CD4-positive, alpha-beta memory T cell (primary cell): Measurements from ENCODE around the gene FH. TPM values are rescaled to one million over a fixed set of nuclear protein-coding genes. Genes with fewer than 3 reads are reported as not detected.
A peak's percentile ranks its signal among the peaks of the same experiment; 100 is the strongest.

Experiments used
- CTCF ChIA-PET: fragments of 350-600 bp; sonication (Branson Sonifier 250); formaldehyde crosslinking; loops from one replicate; lab custom pipeline; 2021; ENCODE audit warnings: inconsistent platforms; ENCODE audit not compliant: partially characterized antibody; lab: Charles Lee
- POLR2A ChIA-PET: fragments of 350-600 bp; sonication (Branson Sonifier 250); formaldehyde crosslinking; loops from one replicate; lab custom pipeline; 2021; ENCODE audit not compliant: partially characterized antibody; lab: Charles Lee
- DNase-seq, 5 donors: peaks; one replicate each; pipeline versions ENCODE4 v3.0.0 to v3.0.0-alpha.2; 2020 to 2022; ENCODE audit warnings: mixed read lengths in 1 of 5
- H3K27ac ChIP-seq: one replicate; pipeline ENCODE4 v1.7.0; 2013; ENCODE audit warnings: low read depth, low read length
- H3K27me3 ChIP-seq: 2 replicates; pipeline ENCODE4 v1.7.0; 2013; ENCODE audit warnings: mild to moderate bottlenecking, low read length, moderate library complexity; ENCODE audit not compliant: insufficient read depth
- H3K36me3 ChIP-seq: 2 replicates; pipeline ENCODE4 v1.7.0; 2013; ENCODE audit warnings: mild to moderate bottlenecking, low read length, moderate library complexity; ENCODE audit not compliant: insufficient read depth
- H3K4me1 ChIP-seq: 2 replicates; pipeline ENCODE4 v1.7.0; 2013; ENCODE audit warnings: mild to moderate bottlenecking, low read length, moderate library complexity; ENCODE audit not compliant: insufficient read depth
- H3K4me3 ChIP-seq, 2 donors: one replicate each; pipeline ENCODE4 v1.7.0; 2013; ENCODE audit warnings: low read length in 2 of 2, mild to moderate bottlenecking in 1 of 2
- H3K9me3 ChIP-seq, 2 donors: one replicate each; pipeline ENCODE4 v1.7.0; 2013; ENCODE audit warnings: low read length in 2 of 2, control low read depth in 1 of 2; ENCODE audit not compliant: control insufficient read depth in 1 of 2
- H3K27ac Mint-ChIP-seq, 7 donors: one replicate each; pipeline ENCODE4 v1.8.0; 2020 to 2021; ENCODE audit warnings: mixed read lengths in 7 of 7, mild to moderate bottlenecking in 6 of 7, inconsistent platforms in 3 of 7, moderate library complexity in 3 of 7
- H3K27me3 Mint-ChIP-seq, 2 donors: one replicate each; pipeline ENCODE4 v1.8.0; 2020 to 2021; ENCODE audit warnings: mixed read lengths in 2 of 2
- H3K36me3 Mint-ChIP-seq, 2 donors: one replicate each; pipeline ENCODE4 v1.8.0; 2020 to 2021; ENCODE audit warnings: mixed read lengths in 2 of 2, inconsistent platforms in 1 of 2, mild to moderate bottlenecking in 1 of 2
- H3K4me1 Mint-ChIP-seq, 4 donors: one replicate each; pipeline ENCODE4 v1.8.0; 2020 to 2021; ENCODE audit warnings: mixed read lengths in 4 of 4, mild to moderate bottlenecking in 1 of 4
- H3K4me3 Mint-ChIP-seq, 8 donors: one replicate each; pipeline ENCODE4 v1.8.0; 2020 to 2021; ENCODE audit warnings: mixed read lengths in 8 of 8, mild to moderate bottlenecking in 7 of 8, moderate library complexity in 6 of 8, inconsistent platforms in 3 of 8
- H3K9me3 Mint-ChIP-seq, 8 donors: one replicate each; pipeline ENCODE4 v1.8.0; 2020 to 2021; ENCODE audit warnings: mixed read lengths in 8 of 8, mild to moderate bottlenecking in 5 of 8, inconsistent platforms in 3 of 8, moderate library complexity in 1 of 8
- intact Hi-C: fragments of 100-400 bp; cut with micrococcal nuclease; formaldehyde crosslinking; loops from one replicate; pipeline ENCODE4 v1.15.1; 2023
- polyA plus RNA-seq, 2 donors: library from polyadenylated mRNA; unstranded; fragments of 300-500 nt; fragmentation: Illumina TruSeq; gene quantifications; one replicate each; pipeline ENCODE4 v1.2.3, GENCODE V29; 2021
- total RNA-seq, 2 experiments: library from RNA; stranded (reverse); gene quantifications; one replicate each; pipeline ENCODE4 v1.2.3, GENCODE V29; 2021

Gene FH
- total and polyA plus RNA-seq, 4 experiments from 2014 or later, result 21.0 to 36.2 (median 28.5) TPM

GRCh38 chr1:241553886-241554592 lies 34.5 kb upstream of the FH start:
- H3K9me3 Mint-ChIP-seq, result peaks cover 0 to 5% (median 0%) of the 10 kb centered on the region in 8 donors
- peaks cover 15% of the 10 kb centered on the region for H3K4me1 ChIP-seq
- H3K27ac Mint-ChIP-seq, result peak overlapping the region in 1 of 7 donors; percentile 20
- H3K4me1 Mint-ChIP-seq, result peaks cover 13 to 22% (median 18%) of the 10 kb centered on the region in 4 donors
- H3K4me3 ChIP-seq, result no peak overlapping the region
- peaks cover 2 to 3% of the 10 kb centered on the region in 2 donors for H3K27me3 Mint-ChIP-seq
- no peaks in the 10 kb centered on the region for H3K36me3 Mint-ChIP-seq
- H3K4me3 Mint-ChIP-seq, result no peak overlapping the region
- POLR2A ChIA-PET, result no interaction called here
- no peaks in the 10 kb centered on the region for H3K9me3 ChIP-seq
- H3K36me3 ChIP-seq, result no peaks in the 10 kb centered on the region
- H3K27ac ChIP-seq, result no peak overlapping the region
- intact Hi-C loops, result loop anchor here (5.0 kb wide), 1 partner anchor 58 kb away; no protein-coding TSS in a partner anchor
- CTCF ChIA-PET, result interaction anchor here (2.3 kb wide), 1 partner anchor 57 kb away, joined by 9 read pairs; no protein-coding TSS in a partner anchor
- no peaks in the 10 kb centered on the region for H3K27me3 ChIP-seq
- DNase-seq, result no peak

GRCh38 chr1:241551759-241552638 lies 32.4 kb upstream of the FH start:
- peak overlapping the region; percentile 74 to 98 (median 96) for H3K27ac Mint-ChIP-seq
- Histone ChIP-seq H3K9me3 (no peaks in the 10 kb centered on the region), H3K27me3 (no peaks in the 10 kb centered on the region), H3K4me3 (peak overlapping the region in 1 of 2 donors; percentile 46), H3K4me1 (peaks cover 15% of the 10 kb centered on the region), H3K27ac (peak overlapping the region; percentile 17), H3K36me3 (no peaks in the 10 kb centered on the region)
- DNase-seq, result peak; percentile 47 to 59 (median 49)
- CTCF ChIA-PET, result interaction anchor here (0.9 to 1.0 kb wide), 2 partner anchors 13 to 75 kb away, joined by 3 to 4 read pairs; no protein-coding TSS in a partner anchor
- intact Hi-C loops, result loop anchor here (1.0 to 5.0 kb wide), 3 partner anchors 19 to 60 kb away; partner anchors contain the start of genes FH and KMO
- H3K4me3 Mint-ChIP-seq, result peak overlapping the region; percentile 82 to 94 (median 90)
- peaks cover 0 to 5% (median 0%) of the 10 kb centered on the region in 8 donors for H3K9me3 Mint-ChIP-seq
- H3K27me3 Mint-ChIP-seq, result peaks cover 0 to 3% of the 10 kb centered on the region in 2 donors
- H3K4me1 Mint-ChIP-seq, result peaks cover 13 to 22% (median 18%) of the 10 kb centered on the region in 4 donors
- no peaks in the 10 kb centered on the region for H3K36me3 Mint-ChIP-seq
- POLR2A ChIA-PET, result interaction anchor here (0.6 to 1.5 kb wide), 8 partner anchors 20 to 1703 kb away, joined by 3 to 8 read pairs (median 4); partner anchors contain the start of genes CEP170, CHML, EXO1 and KMO

- Histone ChIP-seq H3K27me3 (no peaks in the 10 kb centered on the region), H3K36me3 (no peaks in the 10 kb centered on the region), H3K4me1 (peaks cover 15% of the 10 kb centered on the region), H3K4me3 (no peak overlapping the region), H3K9me3 (no peaks in the 10 kb centered on the region), H3K27ac (no peak overlapping the region)
- no peak for DNase-seq
- Mint-ChIP-seq H3K36me3 (no peaks in the 10 kb centered on the region), H3K27me3 (peaks cover 2% of the 10 kb centered on the region in 2 donors), H3K9me3 (peaks cover 0 to 5% (median 0%) of the 10 kb centered on the region in 8 donors), H3K4me1 (peaks cover 13 to 22% (median 17%) of the 10 kb centered on the region in 4 donors), H3K4me3 (no peak overlapping the region), H3K27ac (peak overlapping the region in 2 of 7 donors; percentile 11 to 96)
- CTCF ChIA-PET, result interaction anchor here (1.3 kb wide), 1 partner anchor 76 kb away, joined by 3 read pairs; no protein-coding TSS in a partner anchor
- intact Hi-C loops, result loop anchor here (2.0 to 5.0 kb wide), 2 partner anchors 18 to 62 kb away; partner anchors contain the start of gene KMO
- POLR2A ChIA-PET, result interaction anchor here (1.3 kb wide), 1 partner anchor 30 kb away, joined by 3 read pairs; the partner anchor contains the start of gene FH
Measured at GRCh38 chr1:241550318-241550717, 30.8 kb upstream of the FH start.

GRCh38 chr1:241548008-241548407 lies 28.5 kb upstream of the FH start:
- Mint-ChIP-seq H3K4me3 (no peak overlapping the region), H3K27me3 (peaks cover 2% of the 10 kb centered on the region in 2 donors), H3K9me3 (peaks cover 0 to 5% (median 0%) of the 10 kb centered on the region in 8 donors), H3K27ac (no peak overlapping the region), H3K36me3 (no peaks in the 10 kb centered on the region), H3K4me1 (peaks cover 13 to 22% (median 17%) of the 10 kb centered on the region in 4 donors)
- Histone ChIP-seq H3K27ac (no peak overlapping the region), H3K4me3 (no peak overlapping the region), H3K9me3 (no peaks in the 10 kb centered on the region), H3K4me1 (peaks cover 15% of the 10 kb centered on the region), H3K27me3 (no peaks in the 10 kb centered on the region), H3K36me3 (no peaks in the 10 kb centered on the region)
- POLR2A ChIA-PET, result no interaction called here
- intact Hi-C loops, result no loop called here
- no peak for DNase-seq
- CTCF ChIA-PET, result no interaction called here

GRCh38 chr1:241542199-241542907 lies 22.8 kb upstream of the FH start:
- ChIA-PET POLR2A (no interaction called here), CTCF (no interaction called here)
- Mint-ChIP-seq H3K27ac (no peak overlapping the region), H3K9me3 (no peaks in the 10 kb centered on the region), H3K27me3 (peaks cover 2 to 10% of the 10 kb centered on the region in 2 donors), H3K36me3 (no peaks in the 10 kb centered on the region), H3K4me3 (no peak overlapping the region), H3K4me1 (no peaks in the 10 kb centered on the region)
- DNase-seq, result no peak
- Histone ChIP-seq H3K9me3 (no peaks in the 10 kb centered on the region), H3K36me3 (no peaks in the 10 kb centered on the region), H3K4me1 (no peaks in the 10 kb centered on the region), H3K27ac (no peak overlapping the region), H3K27me3 (no peaks in the 10 kb centered on the region), H3K4me3 (no peak overlapping the region)
- intact Hi-C loops, result no loop called here

GRCh38 chr1:241536969-241537368 lies 17.4 kb upstream of the FH start:
- Mint-ChIP-seq H3K27ac (no peak overlapping the region), H3K4me1 (peaks cover 0 to 3% (median 2%) of the 10 kb centered on the region in 4 donors), H3K9me3 (no peaks in the 10 kb centered on the region), H3K36me3 (no peaks in the 10 kb centered on the region), H3K4me3 (no peak overlapping the region), H3K27me3 (peaks cover 0 to 9% of the 10 kb centered on the region in 2 donors)
- DNase-seq, result no peak
- Histone ChIP-seq H3K4me3 (no peak overlapping the region), H3K4me1 (peaks cover 4% of the 10 kb centered on the region), H3K27ac (no peak overlapping the region), H3K9me3 (no peaks in the 10 kb centered on the region), H3K36me3 (no peaks in the 10 kb centered on the region), H3K27me3 (no peaks in the 10 kb centered on the region)
- POLR2A ChIA-PET, result no interaction called here
- intact Hi-C loops, result no loop called here
- CTCF ChIA-PET, result interaction anchor here (0.9 to 1.8 kb wide), 3 partner anchors 54 to 461 kb away, joined by 3 to 6 read pairs (median 4); partner anchors contain the start of gene MAP1LC3C
